ENCODE data around the gene ADRA1B.
"Not testable (repeated sequence)": the region's sequence is repeated elsewhere in the genome, so short reads cannot be mapped to it uniquely, and the experiment has no call there.

The ADRA1B gene

DNA sequence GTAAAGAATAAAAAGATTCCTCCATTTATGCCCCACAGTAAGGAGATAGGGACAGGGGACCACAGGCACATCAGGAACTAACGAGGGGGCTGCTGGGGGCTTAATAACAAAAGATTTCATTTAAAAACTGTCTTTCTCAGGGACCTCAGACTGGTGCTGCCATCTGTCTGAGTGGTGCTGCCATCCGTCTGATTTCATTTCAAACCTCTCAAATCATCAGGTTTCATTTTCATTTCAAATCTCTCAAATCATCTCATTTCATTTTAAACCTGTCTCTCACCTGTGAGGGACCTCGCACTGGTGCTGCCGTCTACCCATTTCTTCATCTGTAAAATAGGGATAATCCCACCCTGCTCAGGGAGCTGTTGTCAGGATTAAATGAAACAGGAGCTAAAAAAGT, 45.9 kb downstream of the ADRA1B start:
- no peak for DNase-seq (ENCODE audit: low read depth)
- no peak overlapping the region for H3K4me3 ChIP-seq (ENCODE audit: low read depth, low read length)

DNA sequence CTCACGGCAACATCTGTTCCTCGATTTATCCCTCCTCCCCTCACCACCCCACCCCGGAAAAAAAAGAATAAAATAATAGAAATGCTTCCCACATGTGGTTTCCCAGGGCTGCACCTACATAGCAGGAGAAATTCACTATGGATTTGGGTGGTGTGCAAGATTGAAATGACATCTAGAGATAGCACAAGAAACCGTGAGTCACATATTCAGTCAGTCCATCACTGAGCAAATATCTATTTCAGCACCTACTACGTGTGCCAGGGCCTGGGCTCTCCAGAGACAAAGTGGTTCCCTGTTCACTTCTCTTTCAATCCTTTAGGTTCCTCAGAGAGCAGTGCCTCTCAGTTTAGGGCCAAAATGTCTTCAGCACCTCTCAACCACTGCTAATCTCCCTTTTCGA, 47.7 kb downstream of the ADRA1B start:
- H3K4me3 ChIP-seq (ENCODE audit: low read depth, low read length), result no peak overlapping the region
- no peak for DNase-seq (ENCODE audit: low read depth)
- TF ChIP-seq, protein P1, sequence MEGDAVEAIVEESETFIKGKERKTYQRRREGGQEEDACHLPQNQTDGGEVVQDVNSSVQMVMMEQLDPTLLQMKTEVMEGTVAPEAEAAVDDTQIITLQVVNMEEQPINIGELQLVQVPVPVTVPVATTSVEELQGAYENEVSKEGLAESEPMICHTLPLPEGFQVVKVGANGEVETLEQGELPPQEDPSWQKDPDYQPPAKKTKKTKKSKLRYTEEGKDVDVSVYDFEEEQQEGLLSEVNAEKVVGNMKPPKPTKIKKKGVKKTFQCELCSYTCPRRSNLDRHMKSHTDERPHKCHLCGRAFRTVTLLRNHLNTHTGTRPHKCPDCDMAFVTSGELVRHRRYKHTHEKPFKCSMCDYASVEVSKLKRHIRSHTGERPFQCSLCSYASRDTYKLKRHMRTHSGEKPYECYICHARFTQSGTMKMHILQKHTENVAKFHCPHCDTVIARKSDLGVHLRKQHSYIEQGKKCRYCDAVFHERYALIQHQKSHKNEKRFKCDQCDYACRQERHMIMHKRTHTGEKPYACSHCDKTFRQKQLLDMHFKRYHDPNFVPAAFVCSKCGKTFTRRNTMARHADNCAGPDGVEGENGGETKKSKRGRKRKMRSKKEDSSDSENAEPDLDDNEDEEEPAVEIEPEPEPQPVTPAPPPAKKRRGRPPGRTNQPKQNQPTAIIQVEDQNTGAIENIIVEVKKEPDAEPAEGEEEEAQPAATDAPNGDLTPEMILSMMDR (conservative IDR thresholded peaks at IDR 0.05; ENCODE audit: low read depth, low read length), result no peak

More for the DNA sequence above, 45.9 kb downstream of the ADRA1B start:
- TF ChIP-seq, protein P1 (conservative IDR thresholded peaks at IDR 0.05; ENCODE audit: low read depth, low read length), result no peak

DNA sequence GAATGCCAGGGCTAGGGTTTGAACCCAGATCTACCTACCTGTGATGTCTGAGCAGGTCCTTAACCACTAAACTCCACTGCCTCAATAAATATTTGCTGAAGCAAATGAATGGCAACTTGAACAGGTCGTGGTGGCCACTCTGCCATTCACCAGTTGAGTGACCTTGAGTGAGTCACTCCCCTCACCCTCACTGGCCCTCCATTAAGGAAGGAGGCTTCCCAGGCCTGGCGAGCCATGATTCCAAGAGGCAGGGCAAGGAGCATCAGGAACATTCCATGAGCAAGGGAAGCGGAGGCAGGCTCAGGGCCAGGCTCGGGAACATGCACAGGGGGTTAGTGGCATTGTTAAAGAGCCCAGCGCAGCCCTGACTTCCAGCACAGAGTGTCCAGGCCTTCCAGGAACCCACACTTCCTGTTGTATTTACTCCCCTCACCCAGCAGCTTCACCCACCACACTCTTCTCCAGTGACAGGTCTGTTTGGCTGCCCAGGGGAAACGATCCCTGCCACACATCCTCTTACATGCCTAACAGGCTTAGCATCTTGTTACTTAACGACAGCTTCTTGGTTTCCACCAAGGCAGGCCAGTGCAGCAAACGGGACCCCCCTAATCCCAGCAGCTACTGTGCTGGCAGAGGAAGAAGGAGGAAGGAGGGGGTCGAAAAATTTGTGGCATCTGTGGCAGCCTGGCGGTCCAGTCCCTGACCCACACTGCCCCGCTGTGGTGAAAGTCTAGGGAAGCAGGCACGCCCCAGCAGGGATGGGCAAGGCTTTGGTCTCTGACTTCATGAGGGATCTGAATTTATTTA, 49.0 kb downstream of the ADRA1B start:
- TF ChIP-seq, protein P1 (conservative IDR thresholded peaks at IDR 0.05; ENCODE audit: low read depth, low read length), result peak; percentile 84
- no peak overlapping the region for H3K4me3 ChIP-seq (ENCODE audit: low read depth, low read length)
- peak; percentile 74 for DNase-seq (ENCODE audit: low read depth)

DNA sequence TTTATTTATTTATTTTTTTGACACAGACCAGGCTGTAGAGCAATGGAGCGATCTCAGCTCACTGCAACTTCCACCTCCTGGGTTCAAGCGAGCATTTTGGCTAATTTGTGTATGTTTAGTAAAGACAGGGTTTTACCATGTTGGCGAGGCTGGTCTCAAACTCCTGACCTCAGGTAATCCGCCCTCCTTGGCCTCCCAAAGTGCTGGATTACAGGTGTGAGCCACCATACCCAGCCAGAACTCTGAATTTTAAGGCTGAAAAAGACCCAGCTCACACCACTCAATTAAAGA, 49.5 kb downstream of the ADRA1B start:
- not testable (repeated sequence) for H3K4me3 ChIP-seq (ENCODE audit: low read depth, low read length); DNase-seq (ENCODE audit: low read depth)

GRCh38 chr5:159969966-159970365, 53.7 kb downstream of the ADRA1B start:
- DNase-seq (ENCODE audit: low read depth), result no peak
- TF ChIP-seq, protein P1 (conservative IDR thresholded peaks at IDR 0.05; ENCODE audit: low read depth, low read length), result no peak

DNA sequence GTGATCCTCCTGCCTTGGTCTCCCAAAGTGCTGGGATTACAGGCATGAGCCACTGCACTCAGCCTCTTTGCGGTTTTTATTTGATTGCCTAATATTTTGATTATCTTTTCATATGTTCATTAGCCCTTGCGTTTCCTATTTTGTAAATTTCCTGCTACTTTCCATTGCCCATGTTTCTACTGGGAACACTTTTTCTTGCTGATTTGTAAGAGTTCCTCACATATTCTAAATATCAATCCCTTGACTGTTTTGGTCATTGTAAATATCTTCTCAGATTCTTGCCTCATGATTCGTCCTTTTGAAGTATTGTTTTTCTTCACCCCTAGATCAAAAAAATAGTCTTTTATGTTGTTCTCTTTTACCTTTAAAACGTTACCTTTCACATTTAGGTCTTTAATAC, 54.8 kb downstream of the ADRA1B start:
- no peak overlapping the region for H3K4me3 ChIP-seq (ENCODE audit: low read depth, low read length)
- TF ChIP-seq, protein P1 (conservative IDR thresholded peaks at IDR 0.05; ENCODE audit: low read depth, low read length), result no peak
- DNase-seq (ENCODE audit: low read depth), result peak; percentile 77

More at GRCh38 chr5:159969966-159970365, 53.7 kb downstream of the ADRA1B start:
- no peak overlapping the region for H3K4me3 ChIP-seq (ENCODE audit: low read depth, low read length)

- TF ChIP-seq, protein P1 (conservative IDR thresholded peaks at IDR 0.05; ENCODE audit: low read depth, low read length), result no peak
- DNase-seq (ENCODE audit: low read depth), result no peak
- H3K4me3 ChIP-seq (ENCODE audit: low read depth, low read length), result peak overlapping the region; percentile 49
These were observed 55.2 kb downstream of the ADRA1B start for GRCh38 chr5:159971514-159971913.
